GM12878 (cell line): ENCODE results near the gene EIF3D. TPM values are rescaled to one million over a fixed set of nuclear protein-coding genes. Genes with fewer than 3 reads are reported as not detected.

Source experiments
- CHD4 ChIP-seq: fragments of 200-600 bp; sonication (generic); IDR thresholded peaks from 2 replicates; pipeline ENCODE4 v1.6.1; 2016; ENCODE audit warnings: mild to moderate bottlenecking
- GABPA ChIP-seq: IDR thresholded peaks from 2 replicates; pipeline ENCODE4 v1.6.1; 2014; ENCODE audit warnings: antibody characterized with exemption, low read depth, mild to moderate bottlenecking, inconsistent platforms
- NR2C2 ChIP-seq: IDR thresholded peaks from 2 replicates; pipeline ENCODE4 v1.6.1; 2011; ENCODE audit warnings: borderline replicate concordance, low read depth; ENCODE audit not compliant: control insufficient read depth, insufficient read length
- SRF ChIP-seq, 2 experiments: IDR thresholded peaks; 2 replicates each; pipeline ENCODE4 v1.6.1; 2011; ENCODE audit warnings: low read depth in 2 of 2, low read length in 2 of 2, mild to moderate bottlenecking in 1 of 2, moderate library complexity in 1 of 2
- polyA plus RNA-seq, 11 experiments: library from polyadenylated mRNA; depleted of rRNA in 4 of 11; unstranded in 6 of 11; stranded (reverse) in 5 of 11; fragments of >200 nt; fragmentation: Nextera tagmentation in 4 of 11; fragmentation: Illumina TruSeq in 1 of 11; extraction: Ambion mirVana in 4 of 11; extraction: Trizol in 1 of 11; gene quantifications; 1 replicate in 1 of 11; 2 replicates in 10 of 11; pipeline versions ENCODE4 v1.2.1 to v1.2.3, GENCODE V29; 2011 to 2016; ENCODE audit warnings: inconsistent platforms in 2 of 11, missing spikeins in 2 of 11, low read depth in 1 of 11
- total RNA-seq, 4 experiments: library from RNA; depleted of rRNA in 3 of 4; stranded (reverse); fragments of >200 nt in 3 of 4; fragmentation: Illumina TruSeq in 1 of 4; extraction: Trizol in 1 of 4; gene quantifications; 2 replicates each; pipeline versions ENCODE4 v1.2.1 to v1.2.3, GENCODE V29; 2013 to 2021
- TF ChIP-seq, protein P1 (sequence below): IDR thresholded peaks from 2 replicates; pipeline ENCODE4 v1.6.1; 2011; ENCODE audit warnings: borderline replicate concordance, low read depth, mild to moderate bottlenecking, moderate library complexity, low read length; ENCODE audit not compliant: insufficient read depth, poor library complexity, severe bottlenecking
- TF ChIP-seq, protein P2 (sequence below), 3 experiments: IDR thresholded peaks in 2 of 3; conservative IDR thresholded peaks in 1 of 3; 2 replicates each; pipeline ENCODE4 v1.5.1; 2011; ENCODE audit warnings: low read depth in 3 of 3, low read length in 3 of 3, mild to moderate bottlenecking in 3 of 3, control low read depth in 2 of 3, moderate library complexity in 2 of 3, inconsistent platforms in 1 of 3, mixed read lengths in 1 of 3; ENCODE audit not compliant: control insufficient read depth in 2 of 3, insufficient read depth in 1 of 3; ENCODE audit errors: extremely low read depth in 1 of 3
- TF ChIP-seq, protein P3 (sequence below): IDR thresholded peaks from 2 replicates; pipeline ENCODE4 v1.6.1; 2012; ENCODE audit warnings: low read depth, low read length, improper control_type of control experiment
- TF ChIP-seq, protein P4 (sequence below): IDR thresholded peaks from 2 replicates; pipeline ENCODE4 v1.6.1; 2011; ENCODE audit warnings: mild to moderate bottlenecking, low read depth, low read length, moderate library complexity; ENCODE audit not compliant: insufficient replicate concordance
- TF ChIP-seq, protein P5 (sequence below): fragments of 450-650 bp; IDR thresholded peaks from 2 replicates; pipeline ENCODE4 v1.6.1; 2017; ENCODE audit warnings: mild to moderate bottlenecking, low read depth, inconsistent platforms; ENCODE audit not compliant: poor library complexity, severe bottlenecking
- TF ChIP-seq, protein P6 (sequence below): fragments of 450-650 bp; IDR thresholded peaks from 2 replicates; pipeline ENCODE4 v1.6.1; 2016; ENCODE audit warnings: mild to moderate bottlenecking, moderate library complexity, borderline replicate concordance

Gene EIF3D
- total and polyA plus RNA-seq, 10 of the 15 experiments (the other 5 are each of a cell fraction or from before 2014, with no cell fraction given), result 240 to 558 (median 420) TPM

DNA sequence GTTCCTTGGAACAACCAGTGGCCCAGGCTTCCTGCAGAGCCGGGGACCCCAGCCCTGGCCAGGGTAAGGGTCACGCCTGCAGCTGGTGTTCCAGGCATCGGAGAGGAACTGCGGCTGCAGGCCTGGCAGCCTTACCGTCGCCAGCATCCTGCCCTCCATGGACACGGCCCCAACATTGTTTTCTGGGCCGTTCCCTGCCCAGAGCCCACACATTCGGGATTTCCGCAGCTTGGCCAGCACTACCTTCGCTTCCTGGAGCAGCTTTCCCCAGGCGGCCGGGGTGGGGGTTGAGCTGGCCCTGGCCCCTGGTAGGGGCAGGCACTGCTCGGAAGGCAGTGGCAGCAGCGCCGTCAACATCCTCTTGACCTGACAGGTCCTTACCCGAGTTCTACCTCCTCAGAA is 65.2 kb downstream of the EIF3D start (continued):
- TF ChIP-seq, protein P1, sequence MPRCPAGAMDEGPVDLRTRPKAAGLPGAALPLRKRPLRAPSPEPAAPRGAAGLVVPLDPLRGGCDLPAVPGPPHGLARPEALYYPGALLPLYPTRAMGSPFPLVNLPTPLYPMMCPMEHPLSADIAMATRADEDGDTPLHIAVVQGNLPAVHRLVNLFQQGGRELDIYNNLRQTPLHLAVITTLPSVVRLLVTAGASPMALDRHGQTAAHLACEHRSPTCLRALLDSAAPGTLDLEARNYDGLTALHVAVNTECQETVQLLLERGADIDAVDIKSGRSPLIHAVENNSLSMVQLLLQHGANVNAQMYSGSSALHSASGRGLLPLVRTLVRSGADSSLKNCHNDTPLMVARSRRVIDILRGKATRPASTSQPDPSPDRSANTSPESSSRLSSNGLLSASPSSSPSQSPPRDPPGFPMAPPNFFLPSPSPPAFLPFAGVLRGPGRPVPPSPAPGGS, result no peak
- TF ChIP-seq CHD4 (no peak), NR2C2 (no peak), GABPA (no peak), SRF (IDR thresholded peaks at IDR 0.05; ENCODE audit: low read depth in 2 of 2, low read length in 2 of 2) (no peak)
- TF ChIP-seq, protein P2, sequence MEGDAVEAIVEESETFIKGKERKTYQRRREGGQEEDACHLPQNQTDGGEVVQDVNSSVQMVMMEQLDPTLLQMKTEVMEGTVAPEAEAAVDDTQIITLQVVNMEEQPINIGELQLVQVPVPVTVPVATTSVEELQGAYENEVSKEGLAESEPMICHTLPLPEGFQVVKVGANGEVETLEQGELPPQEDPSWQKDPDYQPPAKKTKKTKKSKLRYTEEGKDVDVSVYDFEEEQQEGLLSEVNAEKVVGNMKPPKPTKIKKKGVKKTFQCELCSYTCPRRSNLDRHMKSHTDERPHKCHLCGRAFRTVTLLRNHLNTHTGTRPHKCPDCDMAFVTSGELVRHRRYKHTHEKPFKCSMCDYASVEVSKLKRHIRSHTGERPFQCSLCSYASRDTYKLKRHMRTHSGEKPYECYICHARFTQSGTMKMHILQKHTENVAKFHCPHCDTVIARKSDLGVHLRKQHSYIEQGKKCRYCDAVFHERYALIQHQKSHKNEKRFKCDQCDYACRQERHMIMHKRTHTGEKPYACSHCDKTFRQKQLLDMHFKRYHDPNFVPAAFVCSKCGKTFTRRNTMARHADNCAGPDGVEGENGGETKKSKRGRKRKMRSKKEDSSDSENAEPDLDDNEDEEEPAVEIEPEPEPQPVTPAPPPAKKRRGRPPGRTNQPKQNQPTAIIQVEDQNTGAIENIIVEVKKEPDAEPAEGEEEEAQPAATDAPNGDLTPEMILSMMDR (IDR thresholded peaks at IDR 0.05 in 2 of 3, conservative IDR thresholded peaks at IDR 0.05 in 1 of 3; ENCODE audit: control insufficient read depth in 2 of 3, extremely low read depth in 1 of 3, insufficient read depth in 1 of 3, low read depth in 3 of 3, low read length in 3 of 3), result no peak
- TF ChIP-seq, protein P3, sequence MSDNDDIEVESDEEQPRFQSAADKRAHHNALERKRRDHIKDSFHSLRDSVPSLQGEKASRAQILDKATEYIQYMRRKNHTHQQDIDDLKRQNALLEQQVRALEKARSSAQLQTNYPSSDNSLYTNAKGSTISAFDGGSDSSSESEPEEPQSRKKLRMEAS, result no peak
- TF ChIP-seq, protein P4, sequence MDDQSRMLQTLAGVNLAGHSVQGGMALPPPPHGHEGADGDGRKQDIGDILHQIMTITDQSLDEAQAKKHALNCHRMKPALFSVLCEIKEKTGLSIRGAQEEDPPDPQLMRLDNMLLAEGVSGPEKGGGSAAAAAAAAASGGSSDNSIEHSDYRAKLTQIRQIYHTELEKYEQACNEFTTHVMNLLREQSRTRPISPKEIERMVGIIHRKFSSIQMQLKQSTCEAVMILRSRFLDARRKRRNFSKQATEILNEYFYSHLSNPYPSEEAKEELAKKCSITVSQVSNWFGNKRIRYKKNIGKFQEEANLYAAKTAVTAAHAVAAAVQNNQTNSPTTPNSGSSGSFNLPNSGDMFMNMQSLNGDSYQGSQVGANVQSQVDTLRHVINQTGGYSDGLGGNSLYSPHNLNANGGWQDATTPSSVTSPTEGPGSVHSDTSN, result no peak
- TF ChIP-seq, protein P5, sequence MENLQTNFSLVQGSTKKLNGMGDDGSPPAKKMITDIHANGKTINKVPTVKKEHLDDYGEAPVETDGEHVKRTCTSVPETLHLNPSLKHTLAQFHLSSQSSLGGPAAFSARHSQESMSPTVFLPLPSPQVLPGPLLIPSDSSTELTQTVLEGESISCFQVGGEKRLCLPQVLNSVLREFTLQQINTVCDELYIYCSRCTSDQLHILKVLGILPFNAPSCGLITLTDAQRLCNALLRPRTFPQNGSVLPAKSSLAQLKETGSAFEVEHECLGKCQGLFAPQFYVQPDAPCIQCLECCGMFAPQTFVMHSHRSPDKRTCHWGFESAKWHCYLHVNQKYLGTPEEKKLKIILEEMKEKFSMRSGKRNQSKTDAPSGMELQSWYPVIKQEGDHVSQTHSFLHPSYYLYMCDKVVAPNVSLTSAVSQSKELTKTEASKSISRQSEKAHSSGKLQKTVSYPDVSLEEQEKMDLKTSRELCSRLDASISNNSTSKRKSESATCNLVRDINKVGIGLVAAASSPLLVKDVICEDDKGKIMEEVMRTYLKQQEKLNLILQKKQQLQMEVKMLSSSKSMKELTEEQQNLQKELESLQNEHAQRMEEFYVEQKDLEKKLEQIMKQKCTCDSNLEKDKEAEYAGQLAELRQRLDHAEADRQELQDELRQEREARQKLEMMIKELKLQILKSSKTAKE, result no peak
- TF ChIP-seq, protein P6, sequence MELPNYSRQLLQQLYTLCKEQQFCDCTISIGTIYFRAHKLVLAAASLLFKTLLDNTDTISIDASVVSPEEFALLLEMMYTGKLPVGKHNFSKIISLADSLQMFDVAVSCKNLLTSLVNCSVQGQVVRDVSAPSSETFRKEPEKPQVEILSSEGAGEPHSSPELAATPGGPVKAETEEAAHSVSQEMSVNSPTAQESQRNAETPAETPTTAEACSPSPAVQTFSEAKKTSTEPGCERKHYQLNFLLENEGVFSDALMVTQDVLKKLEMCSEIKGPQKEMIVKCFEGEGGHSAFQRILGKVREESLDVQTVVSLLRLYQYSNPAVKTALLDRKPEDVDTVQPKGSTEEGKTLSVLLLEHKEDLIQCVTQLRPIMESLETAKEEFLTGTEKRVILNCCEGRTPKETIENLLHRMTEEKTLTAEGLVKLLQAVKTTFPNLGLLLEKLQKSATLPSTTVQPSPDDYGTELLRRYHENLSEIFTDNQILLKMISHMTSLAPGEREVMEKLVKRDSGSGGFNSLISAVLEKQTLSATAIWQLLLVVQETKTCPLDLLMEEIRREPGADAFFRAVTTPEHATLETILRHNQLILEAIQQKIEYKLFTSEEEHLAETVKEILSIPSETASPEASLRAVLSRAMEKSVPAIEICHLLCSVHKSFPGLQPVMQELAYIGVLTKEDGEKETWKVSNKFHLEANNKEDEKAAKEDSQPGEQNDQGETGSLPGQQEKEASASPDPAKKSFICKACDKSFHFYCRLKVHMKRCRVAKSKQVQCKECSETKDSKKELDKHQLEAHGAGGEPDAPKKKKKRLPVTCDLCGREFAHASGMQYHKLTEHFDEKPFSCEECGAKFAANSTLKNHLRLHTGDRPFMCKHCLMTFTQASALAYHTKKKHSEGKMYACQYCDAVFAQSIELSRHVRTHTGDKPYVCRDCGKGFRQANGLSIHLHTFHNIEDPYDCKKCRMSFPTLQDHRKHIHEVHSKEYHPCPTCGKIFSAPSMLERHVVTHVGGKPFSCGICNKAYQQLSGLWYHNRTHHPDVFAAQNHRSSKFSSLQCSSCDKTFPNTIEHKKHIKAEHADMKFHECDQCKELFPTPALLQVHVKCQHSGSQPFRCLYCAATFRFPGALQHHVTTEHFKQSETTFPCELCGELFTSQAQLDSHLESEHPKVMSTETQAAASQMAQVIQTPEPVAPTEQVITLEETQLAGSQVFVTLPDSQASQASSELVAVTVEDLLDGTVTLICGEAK, result no peak
